Activated CD8-positive, alpha-beta memory T cell treated with anti-CD3 and anti-CD28 coated beads, Interleukin-2, amount 50 U/mL, for 4 hours (primary cell): ENCODE results near the gene NAGA.

Source experiments
- DNase-seq: peaks from one replicate; pipeline ENCODE4 v3.0.0-alpha.2; 2020

The NAGA gene

DNA sequence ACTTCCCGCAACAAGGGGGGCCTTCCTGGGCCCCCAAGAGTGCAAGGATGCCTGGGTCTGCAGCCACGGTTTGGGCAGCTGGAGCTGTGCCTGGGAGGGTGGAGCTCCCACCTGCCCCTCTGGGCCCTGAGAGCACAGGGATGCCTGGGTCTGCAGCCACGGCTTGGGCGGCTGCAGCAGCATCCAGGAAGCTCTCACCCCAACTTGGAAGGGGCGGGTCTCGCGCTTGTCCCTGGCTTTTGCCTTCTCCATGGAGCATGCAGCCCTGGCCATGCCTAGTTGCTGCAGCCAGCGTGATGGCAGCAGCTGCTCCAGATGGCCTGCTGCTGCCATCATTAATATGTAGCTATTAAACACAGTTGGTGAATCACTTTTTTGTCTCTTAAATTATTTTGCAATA is 35.4 kb downstream of the NAGA start:
- DNase-seq = no peak

DNA sequence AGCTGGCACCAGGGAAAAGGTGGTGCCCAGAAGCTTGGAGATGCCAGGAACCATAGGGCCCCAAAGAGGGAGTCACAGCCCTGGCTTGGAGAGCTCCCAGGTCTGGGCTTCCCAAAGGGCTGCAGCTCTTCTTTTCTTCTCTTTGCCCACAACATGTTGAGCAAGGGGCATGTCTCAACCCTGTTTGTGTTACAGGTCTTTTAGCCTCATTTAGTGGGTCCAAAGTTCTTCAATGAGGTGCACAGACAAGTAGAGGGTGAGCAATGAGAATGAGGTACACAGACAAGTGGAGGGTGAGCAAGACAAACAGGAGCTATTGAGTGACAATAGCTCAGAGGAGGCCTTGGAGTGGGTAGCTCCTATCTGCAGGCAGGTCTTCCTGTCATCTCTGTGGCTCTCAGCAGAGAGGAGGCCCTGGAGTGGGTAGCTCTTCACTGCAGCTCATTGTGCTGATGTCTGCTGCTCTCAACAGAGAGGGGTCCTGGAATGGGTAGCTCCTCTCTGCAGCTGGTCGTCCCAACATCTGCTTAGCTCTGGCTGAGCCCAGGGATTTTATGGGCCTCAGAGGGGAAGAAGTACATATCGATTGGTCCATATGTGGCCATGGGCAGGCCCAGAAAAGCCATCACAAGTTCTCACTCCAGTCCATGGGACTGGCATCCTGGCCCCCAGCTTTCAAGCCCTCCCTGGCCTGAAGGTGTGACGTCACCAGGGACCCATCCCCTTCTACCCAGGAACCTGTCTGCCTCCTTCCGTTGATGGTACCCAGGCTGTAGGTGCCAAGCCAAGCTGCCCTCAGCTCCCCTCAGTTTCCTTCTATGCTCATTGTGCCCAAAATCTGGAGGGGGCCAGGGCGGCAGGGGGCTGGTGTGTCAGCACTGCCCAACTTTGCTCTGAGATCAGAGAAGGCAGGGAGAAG is 37.1 kb downstream of the NAGA start:
- DNase-seq = no peak

DNA sequence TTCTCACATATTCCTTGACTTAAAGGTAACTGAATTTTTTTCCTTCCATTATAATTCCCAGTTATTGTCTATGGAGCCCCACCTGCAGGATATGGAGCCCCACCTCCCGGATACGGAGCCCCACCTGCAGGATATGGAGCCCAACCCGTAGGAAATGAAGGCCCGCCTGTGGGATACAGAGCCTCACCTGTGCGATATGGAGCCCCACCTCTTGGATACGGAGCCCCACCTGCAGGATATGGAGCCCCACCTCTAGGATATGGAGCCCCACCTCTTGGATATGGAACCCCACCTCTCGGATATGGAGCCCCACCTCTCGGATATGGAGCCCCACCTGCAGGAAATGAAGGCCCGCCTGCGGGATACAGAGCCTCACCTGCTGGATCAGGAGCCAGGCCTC is 43.9 kb downstream of the NAGA start:
- no peak for DNase-seq

DNA sequence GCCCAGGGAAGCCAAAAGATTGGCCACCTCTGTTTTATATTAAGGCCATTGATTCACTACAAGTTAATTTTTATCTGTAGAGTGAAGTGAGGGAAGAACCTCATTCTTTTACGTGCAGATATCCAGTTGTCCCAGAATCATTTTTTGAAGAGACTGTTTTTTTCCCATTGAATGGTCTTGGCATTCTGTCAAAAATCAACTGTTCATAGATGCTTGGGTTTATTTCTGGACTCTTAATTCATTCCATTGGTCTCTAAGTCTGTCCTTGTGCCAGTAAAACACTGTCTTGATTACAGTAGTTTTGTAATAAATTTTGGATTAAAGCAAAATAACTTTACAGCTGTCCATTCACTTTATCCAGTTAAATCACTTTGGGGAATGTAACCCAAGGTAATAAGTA is 45.2 kb downstream of the NAGA start:
- DNase-seq = no peak

DNA sequence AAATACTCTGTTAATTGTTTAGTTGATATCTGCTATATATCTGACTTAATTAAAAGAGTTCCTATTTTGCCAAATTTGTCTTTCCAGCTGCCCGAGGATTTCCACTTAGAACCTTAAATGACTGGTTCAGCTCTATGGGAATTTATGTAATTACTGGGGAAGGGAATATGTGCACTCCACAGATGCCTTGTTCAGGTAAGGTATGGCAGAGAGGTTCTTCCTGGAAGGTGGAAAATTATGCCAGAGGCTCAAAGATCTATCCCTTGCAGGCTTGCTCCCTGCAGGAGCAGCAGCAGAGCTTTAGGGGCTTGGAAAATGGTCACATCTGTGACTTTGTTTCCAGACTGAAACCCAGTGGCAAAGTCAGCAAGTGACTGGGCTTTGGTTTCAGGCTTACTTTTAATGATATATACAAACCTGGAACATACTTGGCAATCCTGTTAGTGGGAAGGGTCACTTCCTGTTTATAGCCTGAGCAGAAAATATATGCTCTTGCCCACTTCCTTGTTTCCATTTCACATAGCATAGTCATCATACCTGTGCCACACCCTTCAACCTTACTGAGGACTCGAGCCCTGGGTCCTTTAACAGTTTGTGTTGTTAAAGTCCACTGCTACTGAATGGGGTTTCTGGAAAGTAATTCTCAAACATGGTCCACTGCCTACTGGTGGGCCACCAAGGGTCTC is 48.3 kb downstream of the NAGA start:
- DNase-seq = no peak

DNA sequence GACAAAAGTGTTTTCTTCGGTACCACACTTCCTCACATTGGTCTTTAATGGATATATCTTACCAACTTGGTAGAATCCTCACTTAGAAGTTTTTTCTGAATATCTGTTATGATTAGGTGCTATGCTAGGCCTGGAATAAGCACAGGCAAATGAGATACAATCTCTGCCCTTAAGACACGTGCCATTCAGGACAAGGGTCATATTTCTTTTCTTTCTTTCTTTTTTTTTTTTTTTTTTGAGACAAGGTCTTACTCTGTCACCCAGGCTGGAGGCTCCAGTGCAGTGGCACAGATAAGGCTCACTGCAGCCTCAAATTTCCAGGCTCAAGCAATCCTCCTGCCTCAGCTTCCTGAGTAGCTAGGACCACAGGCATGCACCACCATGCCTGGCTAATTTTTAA is 49.0 kb downstream of the NAGA start:
- no peak for DNase-seq

DNA sequence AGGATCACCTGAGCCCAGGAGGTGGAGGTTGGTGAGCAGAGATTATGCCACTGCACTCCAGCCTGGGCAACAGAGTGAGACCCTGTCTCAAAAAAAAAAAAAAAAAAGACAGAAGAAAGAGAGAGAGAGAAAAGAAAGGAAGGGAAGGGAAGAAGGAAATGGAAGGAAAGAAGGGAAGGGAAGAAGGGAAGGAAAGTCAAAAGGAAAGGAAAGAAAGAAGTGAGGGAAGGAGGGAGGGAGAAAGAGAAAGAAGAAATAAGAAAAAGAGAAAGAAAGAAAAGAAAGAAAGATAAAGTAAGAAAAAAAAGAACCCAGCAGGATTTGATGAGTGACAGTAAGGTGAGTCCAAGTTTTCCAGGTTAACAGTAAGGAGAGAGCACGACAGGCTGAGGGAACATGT is 52.4 kb downstream of the NAGA start:
- DNase-seq = no peak

DNA sequence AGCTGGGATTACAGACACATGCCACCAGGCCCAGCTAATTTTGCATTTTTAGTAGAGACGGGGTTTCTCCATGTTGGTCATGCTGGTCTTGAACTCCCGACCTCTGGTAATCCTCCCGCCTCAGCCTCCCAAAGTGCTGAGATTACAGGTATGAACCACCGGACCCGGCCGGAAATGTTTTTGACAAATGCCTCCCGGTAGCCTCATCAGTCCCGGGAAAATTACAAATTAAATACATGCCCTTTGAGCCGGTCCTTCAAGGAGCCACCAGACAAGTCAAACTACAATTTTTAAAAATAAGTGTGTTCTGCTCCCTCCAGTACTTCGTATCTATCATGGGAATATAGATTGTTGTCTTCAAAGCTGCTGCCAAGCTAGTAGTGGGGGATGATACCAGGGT is 54.5 kb downstream of the NAGA start:
- no peak for DNase-seq

DNA sequence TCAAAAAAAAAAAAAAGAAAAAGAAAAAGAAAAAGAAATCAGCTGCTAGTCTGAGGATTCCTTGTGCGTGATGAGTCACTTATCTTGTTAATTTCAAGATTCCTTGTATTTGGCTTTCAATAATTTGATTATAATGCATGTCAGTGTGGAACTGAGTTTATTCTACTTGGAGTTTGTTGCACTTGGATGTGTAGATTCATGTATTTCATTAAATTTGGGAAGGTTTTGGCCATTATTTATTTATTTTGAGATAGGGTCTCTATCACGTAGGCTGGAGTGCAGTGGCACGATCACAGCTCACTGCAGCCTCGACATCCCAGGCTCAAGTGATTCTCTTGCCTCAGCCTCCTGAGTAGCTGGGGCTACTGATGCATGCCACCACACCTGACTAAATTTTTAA is 57.2 kb downstream of the NAGA start:
- no peak for DNase-seq

DNA sequence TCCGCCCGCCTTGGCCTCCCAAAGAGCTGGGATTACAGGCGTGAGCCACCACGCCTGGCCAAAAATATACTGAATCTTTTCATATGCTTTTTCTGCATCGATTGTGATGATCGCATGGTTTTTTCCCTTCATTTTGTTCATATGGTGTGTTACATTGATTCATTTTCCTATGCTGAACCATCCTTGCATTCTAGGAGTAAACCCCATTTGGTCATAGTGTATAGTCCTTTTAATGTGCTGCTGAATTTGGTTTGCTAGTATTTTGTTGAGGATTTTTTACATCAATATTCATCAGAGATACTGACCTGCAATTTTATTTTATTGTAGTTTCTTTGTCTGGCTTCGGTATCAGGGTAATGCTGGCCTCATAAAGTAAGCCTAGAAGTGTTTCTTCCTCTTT is 59.8 kb downstream of the NAGA start:
- no peak for DNase-seq
